GM19025 (cell line): ENCODE results near the gene C19orf53.
"Not testable (repeated sequence)": the region's sequence is repeated elsewhere in the genome, so short reads cannot be mapped to it uniquely, and the experiment has no call there.

Experiments used
- ATAC-seq: cut with Tn5 transposase; IDR thresholded peaks from one replicate; pipeline ENCODE4 v1.9.1; 2021; ENCODE audit warnings: mild to moderate bottlenecking, low read depth, moderate library complexity; ENCODE audit not compliant: unreplicated experiment

C19orf53 gene

DNA sequence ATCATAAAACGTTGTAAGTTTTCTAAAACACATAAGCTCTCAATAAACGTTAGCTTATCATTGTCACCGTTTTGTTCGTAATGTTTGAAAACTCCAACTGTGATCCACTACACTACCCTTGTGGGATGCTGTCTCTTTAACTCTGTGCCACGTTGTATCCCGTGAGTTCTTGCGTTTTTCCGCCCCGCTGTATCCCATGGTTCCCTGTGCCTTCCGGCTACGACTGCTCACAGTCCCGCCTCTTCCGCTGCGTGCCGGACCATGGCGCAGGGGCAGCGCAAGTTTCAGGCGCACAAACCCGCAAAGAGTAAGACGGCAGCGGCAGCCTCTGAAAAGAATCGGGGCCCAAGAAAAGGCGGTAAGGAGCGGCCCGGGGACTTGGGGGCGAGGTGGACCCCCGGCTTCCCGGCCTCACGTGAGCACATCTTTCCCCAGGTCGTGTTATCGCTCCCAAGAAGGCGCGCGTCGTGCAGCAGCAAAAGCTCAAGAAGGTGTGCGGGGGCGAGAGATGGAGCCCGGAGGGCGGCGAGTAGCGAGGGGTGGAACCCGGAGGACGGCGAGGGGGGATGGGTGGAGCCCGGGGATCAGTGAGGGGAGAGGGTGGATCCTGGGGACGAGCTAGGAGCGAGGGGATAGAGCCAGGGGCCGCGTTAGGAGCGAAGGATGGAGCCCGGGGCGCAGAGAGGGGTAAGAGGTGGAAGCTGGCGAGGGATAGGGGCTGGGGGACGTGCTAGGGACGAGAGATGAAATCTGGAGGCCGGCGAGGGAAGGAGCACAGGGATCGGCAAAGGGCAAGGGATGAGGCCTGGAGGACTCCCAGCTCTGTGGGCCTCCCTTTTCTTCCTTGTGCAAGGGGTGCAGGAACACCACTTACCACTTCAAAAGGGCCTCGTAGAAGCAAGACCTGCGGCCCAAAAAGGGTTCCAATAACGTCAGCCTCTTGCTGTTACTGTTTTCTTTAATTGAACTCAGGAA lies at the start of gene C19orf53:
C19orf53 (plus strand) TSS at position 240 of the 975 bp plus-strand sequence; CDS start at position 262, 22 bp downstream.
- peak; percentile 98 for ATAC-seq

GRCh38 chr19:13726323-13726722 lies 47.9 kb upstream of the C19orf53 start:
- no peak for ATAC-seq

GRCh38 chr19:13727798-13728197 lies 46.5 kb upstream of the C19orf53 start:
- no peak for ATAC-seq

DNA sequence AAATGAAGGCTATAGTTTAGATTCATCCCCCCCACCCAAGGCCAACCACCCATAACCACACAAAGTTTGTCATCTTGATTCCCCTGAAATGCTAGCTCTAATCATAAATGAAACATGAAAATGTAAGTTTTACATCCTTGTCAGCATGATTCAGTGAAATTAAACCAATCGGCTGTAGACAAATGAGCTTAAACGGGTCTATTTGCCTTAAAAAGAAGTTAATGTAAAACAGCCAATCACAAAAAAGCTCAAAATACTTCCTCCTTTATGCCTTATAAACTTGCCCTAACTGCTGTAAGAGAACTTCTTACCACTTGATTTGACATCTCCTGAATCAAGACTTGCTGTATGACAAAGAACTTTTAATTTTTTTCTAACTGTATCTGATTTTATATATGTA lies 44.4 kb upstream of the C19orf53 start:
- no peak for ATAC-seq

- peak; percentile 99 for ATAC-seq
Observed at GRCh38 chr19:13731147-13731964, 42.9 kb upstream of the C19orf53 start.

GRCh38 chr19:13732337-13732736 lies 41.9 kb upstream of the C19orf53 start:
- no peak for ATAC-seq

- ATAC-seq, result no peak
Observed at GRCh38 chr19:13734751-13735150, 39.5 kb upstream of the C19orf53 start.

GRCh38 chr19:13738073-13738472 lies 36.2 kb upstream of the C19orf53 start:
- no peak for ATAC-seq

DNA sequence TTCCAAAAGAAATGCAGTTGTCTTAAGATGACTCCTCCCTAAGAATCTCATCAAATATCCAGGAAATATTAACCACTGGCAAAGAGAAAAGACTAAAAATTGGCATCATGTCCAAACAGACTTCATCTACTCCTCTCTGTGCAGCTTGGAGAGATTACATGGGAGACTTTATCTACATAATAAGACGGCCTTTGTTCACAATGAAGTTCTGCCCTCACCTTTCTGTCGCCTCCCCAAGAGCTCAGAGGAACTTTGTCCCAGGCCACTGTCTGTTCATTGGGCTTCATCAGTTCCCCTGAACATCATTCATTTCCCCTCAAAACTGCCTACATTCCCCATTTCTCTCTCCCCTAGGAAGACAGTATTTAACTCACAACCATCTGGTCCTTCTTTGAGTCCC lies 32.4 kb upstream of the C19orf53 start:
- no peak for ATAC-seq

GRCh38 chr19:13742756-13743155 lies 31.5 kb upstream of the C19orf53 start:
- no peak for ATAC-seq

GRCh38 chr19:13744174-13744573 lies 30.1 kb upstream of the C19orf53 start:
- ATAC-seq, result no peak

GRCh38 chr19:13747098-13747453 lies 27.2 kb upstream of the C19orf53 start:
- no peak for ATAC-seq

- ATAC-seq, result no peak
Observed at GRCh38 chr19:13748169-13748828, 26.0 kb upstream of the C19orf53 start.

- ATAC-seq, result no peak
Observed at GRCh38 chr19:13751436-13751835, 22.8 kb upstream of the C19orf53 start.

- ATAC-seq, result not testable (repeated sequence)
Observed at GRCh38 chr19:13753622-13754021, 20.6 kb upstream of the C19orf53 start.

DNA sequence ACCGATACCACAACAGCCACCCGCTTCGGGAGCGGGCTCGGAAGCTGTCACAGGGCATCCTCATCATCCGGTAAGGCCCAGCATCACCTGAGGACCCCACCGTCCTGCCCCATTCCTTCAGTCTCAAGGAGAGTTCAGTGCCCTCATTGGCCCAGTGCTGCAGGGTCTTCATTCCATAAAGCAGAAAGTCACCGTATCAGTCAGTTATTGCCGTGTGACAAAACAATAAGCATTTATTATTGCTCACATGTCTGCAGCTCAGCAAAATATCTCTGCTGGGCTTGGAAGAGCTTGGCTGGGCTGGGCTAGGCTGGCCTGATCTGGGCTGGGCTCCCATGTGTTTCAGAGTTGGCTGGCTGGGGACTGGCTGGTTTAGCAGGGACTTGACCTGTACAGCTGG lies 18.0 kb upstream of the C19orf53 start:
- no peak for ATAC-seq

DNA sequence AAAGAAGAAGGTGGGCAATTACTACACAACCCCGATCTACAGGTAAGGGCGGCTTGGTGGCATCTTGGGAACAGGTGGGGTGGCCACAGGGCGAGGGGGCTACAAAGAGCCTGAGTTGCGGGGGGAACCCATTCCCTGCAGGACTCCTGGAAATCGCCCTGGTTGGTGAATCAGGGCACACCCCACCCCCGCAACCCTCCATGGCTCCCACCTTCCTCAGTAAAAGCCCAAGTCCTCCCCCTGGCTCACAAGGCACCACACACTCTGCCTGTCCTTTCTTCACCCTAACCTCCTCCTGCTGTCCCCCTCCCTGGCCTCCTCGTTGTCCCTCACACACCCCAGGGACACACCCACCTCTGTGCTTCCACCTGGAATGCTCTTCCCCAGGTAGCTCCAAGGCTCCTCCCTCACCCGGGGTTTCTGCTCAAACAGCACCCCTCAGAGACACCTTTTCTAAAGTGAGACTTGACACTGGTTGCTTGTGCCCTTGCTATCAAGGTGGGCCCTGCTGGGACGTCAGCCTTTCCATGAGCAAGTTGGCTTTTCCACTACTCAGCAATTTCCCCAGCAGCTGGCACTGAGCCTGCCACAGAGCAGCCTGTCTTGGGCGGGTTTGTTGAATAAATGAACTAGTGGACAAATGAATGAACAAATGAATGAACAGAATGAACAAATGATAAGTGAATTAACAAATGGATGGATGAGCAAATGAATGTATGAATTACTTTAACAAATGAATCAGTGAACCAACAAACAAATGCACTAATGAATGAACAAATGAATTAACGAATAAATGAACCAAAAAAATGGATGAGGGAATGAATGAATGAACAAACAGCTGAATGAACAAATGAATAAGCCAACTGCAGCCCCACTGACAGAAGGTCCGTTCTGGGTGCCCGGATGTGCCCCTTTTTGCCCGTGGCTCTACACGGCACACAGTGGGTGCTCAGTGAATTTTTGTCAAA lies 16.2 kb upstream of the C19orf53 start:
- no peak for ATAC-seq

DNA sequence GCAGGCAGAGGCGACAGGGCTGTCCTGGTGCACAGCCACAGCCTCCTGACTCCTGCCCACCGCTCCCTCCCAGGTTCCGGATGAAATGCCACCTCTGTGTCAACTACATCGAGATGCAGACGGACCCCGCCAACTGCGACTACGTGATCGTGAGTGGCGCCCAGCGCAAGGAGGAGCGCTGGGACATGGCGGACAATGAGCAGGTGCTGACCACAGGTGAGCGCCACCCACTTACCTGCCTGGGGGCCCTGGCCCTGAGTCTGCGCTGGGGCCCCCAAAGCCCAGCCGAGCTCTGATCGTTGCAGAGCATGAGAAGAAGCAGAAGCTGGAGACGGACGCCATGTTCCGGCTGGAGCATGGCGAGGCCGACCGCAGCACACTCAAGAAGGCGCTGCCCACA lies 15.5 kb upstream of the C19orf53 start:
- no peak for ATAC-seq

GRCh38 chr19:13761423-13761822 lies 12.8 kb upstream of the C19orf53 start:
- ATAC-seq, result no peak
